K562 (cell line): ENCODE data around the gene TRNP1. TPM values are rescaled to one million over a fixed set of nuclear protein-coding genes. Genes with fewer than 3 reads are reported as not detected.

Experiments used
- BHLHE40 ChIP-seq: IDR thresholded peaks from 2 replicates; pipeline ENCODE4 v1.6.1; 2011; ENCODE audit warnings: low read length, improper control_type of control experiment
- CBX8 ChIP-seq: fragments of 200-600 bp; sonication (generic); IDR thresholded peaks from 2 replicates; pipeline ENCODE4 v1.6.1; 2012; ENCODE audit warnings: borderline replicate concordance, mixed run types, low read depth, mild to moderate bottlenecking, moderate library complexity, mixed read lengths, low read length, control low read depth, inconsistent platforms; ENCODE audit not compliant: poor library complexity, severe bottlenecking; ENCODE audit errors: extremely low read depth
- DPF2 ChIP-seq: fragments of 450-650 bp; IDR thresholded peaks from 2 replicates; pipeline ENCODE4 v1.6.1; 2016
- ERF ChIP-seq: fragments of 450-650 bp; formaldehyde crosslinking; IDR thresholded peaks from 2 replicates; pipeline ENCODE4 v1.4.0; 2020; ENCODE audit warnings: mild to moderate bottlenecking, mixed read lengths
- HOXB6 ChIP-seq: fragments of 250-450 bp; sonication (Bioruptor Pico); IDR thresholded peaks from 2 replicates; pipeline ENCODE4 v1.5.1; 2022; ENCODE audit warnings: mild to moderate bottlenecking, borderline replicate concordance
- JUN ChIP-seq, 2 experiments: sonication (generic) in 1 of 2; formaldehyde crosslinking in 1 of 2; IDR thresholded peaks; 2 replicates each; pipeline versions ENCODE4 v1.6.1 to v1.8.0; 2012 to 2022; ENCODE audit warnings: borderline replicate concordance in 2 of 2, mild to moderate bottlenecking in 2 of 2, improper control_type of control experiment in 1 of 2, low read depth in 1 of 2, low read length in 1 of 2, missing genetic modification reagents in 1 of 2
- KAT8 ChIP-seq: fragments of 450-650 bp; IDR thresholded peaks from 2 replicates; pipeline ENCODE4 v1.6.1; 2016; ENCODE audit warnings: low read depth, mild to moderate bottlenecking
- MEIS2 ChIP-seq: fragments of 450-650 bp; IDR thresholded peaks from 2 replicates; pipeline ENCODE4 v1.6.1; 2014; ENCODE audit warnings: mild to moderate bottlenecking; ENCODE audit not compliant: partially characterized antibody
- MTA2 ChIP-seq: fragments of 450-650 bp; IDR thresholded peaks from 2 replicates; pipeline ENCODE4 v1.6.1; 2016; ENCODE audit warnings: low read depth
- PYGO2 ChIP-seq: fragments of 450-650 bp; IDR thresholded peaks from 2 replicates; pipeline ENCODE4 v1.6.1; 2016; ENCODE audit warnings: mild to moderate bottlenecking, missing genetic modification characterization, moderate library complexity, missing compliant biosample characterization
- RFX1 ChIP-seq: fragments of 450-650 bp; IDR thresholded peaks from 2 replicates; pipeline ENCODE4 v1.6.1; 2016; ENCODE audit warnings: mild to moderate bottlenecking, moderate library complexity
- TGIF2 ChIP-seq: sonication (generic); formaldehyde crosslinking; IDR thresholded peaks from 2 replicates; pipeline ENCODE4 v1.8.1; 2022; ENCODE audit warnings: mild to moderate bottlenecking, missing genetic modification reagents, moderate library complexity
- ZNF695 ChIP-seq: fragments of 450-650 bp; formaldehyde crosslinking; IDR thresholded peaks from 2 replicates; pipeline ENCODE4 v1.4.0; 2020; ENCODE audit warnings: mild to moderate bottlenecking, moderate library complexity
- polyA plus RNA-seq, 8 experiments: library from polyadenylated mRNA; depleted of rRNA in 4 of 8; stranded (reverse) in 5 of 8; unstranded in 3 of 8; fragments of >200 nt; fragmentation: Nextera tagmentation in 2 of 8; fragmentation: Illumina TruSeq in 1 of 8; extraction: Ambion mirVana in 2 of 8; extraction: Trizol in 1 of 8; gene quantifications; 2 replicates each; pipeline versions ENCODE4 v1.2.1 to v1.2.3, GENCODE V29; 2011 to 2014; ENCODE audit warnings: inconsistent platforms in 1 of 8, missing spikeins in 1 of 8
- total RNA-seq, 7 experiments: library from RNA; depleted of rRNA in 6 of 7; stranded (reverse); fragments of >200 nt in 6 of 7; fragmentation: Illumina TruSeq in 2 of 7; extraction: Trizol in 2 of 7; gene quantifications; 2 replicates each; pipeline versions ENCODE4 v1.2.1 to v1.2.3, GENCODE V29; 2011 to 2021; ENCODE audit warnings: low replicate concordance in 1 of 7
- TF ChIP-seq, protein P1 (sequence below): IDR thresholded peaks from 2 replicates; pipeline ENCODE4 v1.6.1; 2016; ENCODE audit warnings: missing genetic modification characterization, missing compliant biosample characterization
- TF ChIP-seq, protein P2 (sequence below): fragments of 150-350 bp; IDR thresholded peaks from 2 replicates; pipeline ENCODE4 v1.6.1; 2014; ENCODE audit warnings: low read depth, mild to moderate bottlenecking, low read length, borderline replicate concordance
- TF ChIP-seq, protein P3 (sequence below): fragments of 250-450 bp; sonication (Bioruptor Pico); IDR thresholded peaks from 2 replicates; pipeline ENCODE4 v1.5.0; 2022; ENCODE audit warnings: mild to moderate bottlenecking
- TF ChIP-seq, protein P4 (sequence below): fragments of 250-450 bp; sonication (Bioruptor Pico); IDR thresholded peaks from 2 replicates; pipeline ENCODE4 v1.5.0; 2021; ENCODE audit warnings: mild to moderate bottlenecking, moderate library complexity

The TRNP1 gene
- total and polyA plus RNA-seq, 9 of the 15 experiments (the other 6 are each of a cell fraction or from before 2014, with no cell fraction given) = 0.03 to 1.3 (median 0.95) TPM

DNA sequence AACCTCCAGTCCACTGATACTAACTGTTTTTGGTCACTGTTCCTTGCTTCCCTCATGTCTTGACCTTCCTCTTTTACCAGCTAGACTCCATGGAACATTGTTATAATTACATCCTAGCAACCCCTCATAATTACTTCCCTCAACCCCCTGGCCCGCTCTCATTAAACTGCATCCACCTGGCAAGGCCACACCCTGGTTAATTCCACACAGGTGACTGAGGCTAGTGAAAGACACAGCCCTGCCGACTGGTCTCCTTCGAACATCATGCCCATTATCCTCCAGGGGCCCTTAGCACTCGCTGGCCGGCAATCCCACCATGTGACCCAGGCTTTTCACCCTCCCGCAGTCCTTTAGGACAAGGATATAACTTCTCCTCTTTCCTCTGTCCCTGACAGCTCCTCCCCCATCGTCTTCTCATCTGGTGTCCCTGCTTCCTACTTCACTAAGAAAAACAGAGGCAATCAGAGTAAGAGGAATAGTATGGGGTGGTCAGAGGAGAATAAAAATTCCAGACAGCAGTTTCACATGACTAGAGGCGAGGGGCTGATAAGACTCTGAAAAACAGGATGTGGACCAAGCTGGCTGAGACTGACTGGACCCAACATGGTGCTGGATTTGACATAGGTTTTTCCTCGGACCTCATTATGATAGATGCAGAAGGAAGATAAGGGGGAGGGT, 28.0 kb downstream of the TRNP1 start (continued):
- TF ChIP-seq CBX8 (no peak), MEIS2 (no peak), HOXB6 (CRISPR knock-in tag) (no peak), MTA2 (no peak), JUN (IDR thresholded peaks at IDR 0.05; ENCODE audit: borderline replicate concordance, low read depth, low read length) (no peak), JUN (CRISPR knock-in tag; IDR thresholded peaks at IDR 0.05; ENCODE audit: borderline replicate concordance) (no peak), ERF (CRISPR knock-in tag) (no peak), PYGO2 (tag) (peak; percentile 70; the same call in 1 of the 2 replicates), TGIF2 (CRISPR knock-in tag) (no peak), RFX1 (no peak), DPF2 (peak; percentile 22; the same call in 1 of the 2 replicates), BHLHE40 (no peak), ZNF695 (no peak), KAT8 (no peak)
- TF ChIP-seq, protein P1, sequence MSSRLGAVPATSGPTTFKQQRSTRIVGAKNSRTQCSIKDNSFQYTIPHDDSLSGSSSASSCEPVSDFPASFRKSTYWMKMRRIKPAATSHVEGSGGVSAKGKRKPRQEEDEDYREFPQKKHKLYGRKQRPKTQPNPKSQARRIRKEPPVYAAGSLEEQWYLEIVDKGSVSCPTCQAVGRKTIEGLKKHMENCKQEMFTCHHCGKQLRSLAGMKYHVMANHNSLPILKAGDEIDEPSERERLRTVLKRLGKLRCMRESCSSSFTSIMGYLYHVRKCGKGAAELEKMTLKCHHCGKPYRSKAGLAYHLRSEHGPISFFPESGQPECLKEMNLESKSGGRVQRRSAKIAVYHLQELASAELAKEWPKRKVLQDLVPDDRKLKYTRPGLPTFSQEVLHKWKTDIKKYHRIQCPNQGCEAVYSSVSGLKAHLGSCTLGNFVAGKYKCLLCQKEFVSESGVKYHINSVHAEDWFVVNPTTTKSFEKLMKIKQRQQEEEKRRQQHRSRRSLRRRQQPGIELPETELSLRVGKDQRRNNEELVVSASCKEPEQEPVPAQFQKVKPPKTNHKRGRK (tag) = no peak
- TF ChIP-seq, protein P2, sequence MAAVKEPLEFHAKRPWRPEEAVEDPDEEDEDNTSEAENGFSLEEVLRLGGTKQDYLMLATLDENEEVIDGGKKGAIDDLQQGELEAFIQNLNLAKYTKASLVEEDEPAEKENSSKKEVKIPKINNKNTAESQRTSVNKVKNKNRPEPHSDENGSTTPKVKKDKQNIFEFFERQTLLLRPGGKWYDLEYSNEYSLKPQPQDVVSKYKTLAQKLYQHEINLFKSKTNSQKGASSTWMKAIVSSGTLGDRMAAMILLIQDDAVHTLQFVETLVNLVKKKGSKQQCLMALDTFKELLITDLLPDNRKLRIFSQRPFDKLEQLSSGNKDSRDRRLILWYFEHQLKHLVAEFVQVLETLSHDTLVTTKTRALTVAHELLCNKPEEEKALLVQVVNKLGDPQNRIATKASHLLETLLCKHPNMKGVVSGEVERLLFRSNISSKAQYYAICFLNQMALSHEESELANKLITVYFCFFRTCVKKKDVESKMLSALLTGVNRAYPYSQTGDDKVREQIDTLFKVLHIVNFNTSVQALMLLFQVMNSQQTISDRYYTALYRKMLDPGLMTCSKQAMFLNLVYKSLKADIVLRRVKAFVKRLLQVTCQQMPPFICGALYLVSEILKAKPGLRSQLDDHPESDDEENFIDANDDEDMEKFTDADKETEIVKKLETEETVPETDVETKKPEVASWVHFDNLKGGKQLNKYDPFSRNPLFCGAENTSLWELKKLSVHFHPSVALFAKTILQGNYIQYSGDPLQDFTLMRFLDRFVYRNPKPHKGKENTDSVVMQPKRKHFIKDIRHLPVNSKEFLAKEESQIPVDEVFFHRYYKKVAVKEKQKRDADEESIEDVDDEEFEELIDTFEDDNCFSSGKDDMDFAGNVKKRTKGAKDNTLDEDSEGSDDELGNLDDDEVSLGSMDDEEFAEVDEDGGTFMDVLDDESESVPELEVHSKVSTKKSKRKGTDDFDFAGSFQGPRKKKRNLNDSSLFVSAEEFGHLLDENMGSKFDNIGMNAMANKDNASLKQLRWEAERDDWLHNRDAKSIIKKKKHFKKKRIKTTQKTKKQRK = no peak
- TF ChIP-seq, protein P3, sequence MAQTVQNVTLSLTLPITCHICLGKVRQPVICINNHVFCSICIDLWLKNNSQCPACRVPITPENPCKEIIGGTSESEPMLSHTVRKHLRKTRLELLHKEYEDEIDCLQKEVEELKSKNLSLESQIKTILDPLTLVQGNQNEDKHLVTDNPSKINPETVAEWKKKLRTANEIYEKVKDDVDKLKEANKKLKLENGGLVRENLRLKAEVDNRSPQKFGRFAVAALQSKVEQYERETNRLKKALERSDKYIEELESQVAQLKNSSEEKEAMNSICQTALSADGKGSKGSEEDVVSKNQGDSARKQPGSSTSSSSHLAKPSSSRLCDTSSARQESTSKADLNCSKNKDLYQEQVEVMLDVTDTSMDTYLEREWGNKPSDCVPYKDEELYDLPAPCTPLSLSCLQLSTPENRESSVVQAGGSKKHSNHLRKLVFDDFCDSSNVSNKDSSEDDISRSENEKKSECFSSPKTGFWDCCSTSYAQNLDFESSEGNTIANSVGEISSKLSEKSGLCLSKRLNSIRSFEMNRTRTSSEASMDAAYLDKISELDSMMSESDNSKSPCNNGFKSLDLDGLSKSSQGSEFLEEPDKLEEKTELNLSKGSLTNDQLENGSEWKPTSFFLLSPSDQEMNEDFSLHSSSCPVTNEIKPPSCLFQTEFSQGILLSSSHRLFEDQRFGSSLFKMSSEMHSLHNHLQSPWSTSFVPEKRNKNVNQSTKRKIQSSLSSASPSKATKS (CRISPR knock-in tag) = no peak
- TF ChIP-seq, protein P4, sequence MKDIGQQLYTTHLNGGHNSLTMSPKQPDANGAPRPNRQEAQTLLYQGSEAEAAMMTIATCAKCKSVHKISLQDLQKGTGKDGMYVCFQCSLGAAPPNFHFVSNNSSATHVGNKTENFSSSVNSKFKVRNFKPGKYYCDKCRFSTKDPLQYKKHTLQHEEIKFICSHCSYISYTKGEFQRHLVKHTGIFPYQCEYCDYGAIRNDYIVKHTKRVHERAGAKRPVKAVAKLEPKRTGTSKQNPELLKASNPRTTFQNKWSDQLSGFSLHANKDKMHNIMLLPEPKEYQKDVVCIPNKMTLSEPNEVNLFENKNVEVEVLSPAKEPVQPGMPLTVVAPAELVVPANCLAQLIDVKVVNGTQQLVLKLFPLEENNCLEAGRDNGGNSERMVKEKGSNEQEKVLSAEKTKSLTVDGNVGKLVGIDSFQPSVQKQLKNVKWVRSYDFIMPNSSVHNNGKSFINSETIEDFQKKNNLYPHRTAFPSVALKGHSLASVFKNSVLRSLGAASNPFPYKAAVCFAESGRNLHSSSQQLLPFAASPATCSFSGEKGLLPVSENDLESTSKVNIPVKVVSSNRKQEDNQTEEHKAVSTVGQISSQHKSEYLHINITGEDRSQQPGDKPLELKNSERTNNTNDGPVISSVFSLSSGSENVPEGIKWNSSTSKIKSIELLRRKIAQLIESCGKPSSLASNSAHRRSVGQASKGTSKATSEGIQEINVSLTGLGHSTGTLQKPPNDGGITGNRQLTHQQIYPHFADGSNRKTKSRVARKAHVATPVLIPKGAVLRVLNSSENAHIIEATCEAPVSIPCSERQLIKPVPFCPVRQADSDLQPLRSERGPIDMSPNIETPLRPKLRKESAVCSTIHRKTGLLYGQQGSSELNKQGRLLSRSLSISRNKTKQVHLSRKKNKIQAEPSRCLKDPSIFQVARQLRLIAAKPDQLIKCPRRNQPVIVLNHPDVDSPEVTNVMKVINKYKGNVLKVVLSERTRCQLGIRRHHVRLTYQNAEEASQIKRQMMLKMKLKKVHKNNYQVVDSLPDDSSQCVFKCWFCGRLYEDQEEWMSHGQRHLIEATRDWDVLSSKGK (CRISPR knock-in tag) = no peak
